ENCODE measurements around the gene TNNI3K.

Gene TNNI3K

DNA sequence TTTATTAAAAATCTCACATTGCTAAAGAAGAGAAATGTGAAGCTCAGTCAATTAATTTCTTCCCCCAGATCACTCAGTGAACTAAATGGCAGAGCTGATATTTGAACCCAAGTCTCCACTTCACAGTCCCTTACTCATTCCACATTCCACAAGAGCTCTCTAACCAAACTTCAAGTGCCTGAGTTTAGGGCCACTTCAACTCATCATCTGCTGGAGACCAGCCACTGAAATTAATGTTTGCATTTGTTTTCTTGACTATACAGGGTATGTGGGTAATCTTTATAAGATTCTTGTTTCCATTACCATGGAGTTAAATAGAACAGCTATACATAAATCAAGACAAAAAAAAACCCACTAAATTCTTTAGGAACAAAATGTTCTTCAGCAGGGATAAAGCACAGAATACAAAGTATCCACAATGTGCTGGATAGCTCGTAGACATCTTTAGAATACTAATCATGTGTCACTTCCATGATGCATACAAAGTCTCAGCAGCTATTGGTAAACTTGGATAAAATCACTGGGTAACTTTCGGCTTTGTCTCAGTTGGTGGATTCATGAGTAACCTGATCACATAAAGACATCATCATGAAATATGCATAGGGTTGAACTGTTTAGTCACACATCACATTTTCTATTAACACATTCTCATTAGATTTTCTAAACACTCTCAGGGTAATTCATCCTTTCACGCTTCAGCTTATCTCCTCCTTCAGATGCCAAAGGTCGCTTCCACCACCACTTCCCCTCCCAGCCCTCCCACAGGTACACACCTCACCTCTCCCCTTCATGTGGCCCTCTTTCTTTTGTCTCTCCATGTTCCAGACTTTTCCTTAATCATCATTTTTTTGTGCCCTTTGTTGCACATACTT lies 187.5 kb downstream of the TNNI3K start:
- no peak overlapping the region for H3K27ac ChIP-seq
- H3K27me3 ChIP-seq (replicated peaks), result no peaks in the 10 kb centered on the region
- TF ChIP-seq, protein P1, sequence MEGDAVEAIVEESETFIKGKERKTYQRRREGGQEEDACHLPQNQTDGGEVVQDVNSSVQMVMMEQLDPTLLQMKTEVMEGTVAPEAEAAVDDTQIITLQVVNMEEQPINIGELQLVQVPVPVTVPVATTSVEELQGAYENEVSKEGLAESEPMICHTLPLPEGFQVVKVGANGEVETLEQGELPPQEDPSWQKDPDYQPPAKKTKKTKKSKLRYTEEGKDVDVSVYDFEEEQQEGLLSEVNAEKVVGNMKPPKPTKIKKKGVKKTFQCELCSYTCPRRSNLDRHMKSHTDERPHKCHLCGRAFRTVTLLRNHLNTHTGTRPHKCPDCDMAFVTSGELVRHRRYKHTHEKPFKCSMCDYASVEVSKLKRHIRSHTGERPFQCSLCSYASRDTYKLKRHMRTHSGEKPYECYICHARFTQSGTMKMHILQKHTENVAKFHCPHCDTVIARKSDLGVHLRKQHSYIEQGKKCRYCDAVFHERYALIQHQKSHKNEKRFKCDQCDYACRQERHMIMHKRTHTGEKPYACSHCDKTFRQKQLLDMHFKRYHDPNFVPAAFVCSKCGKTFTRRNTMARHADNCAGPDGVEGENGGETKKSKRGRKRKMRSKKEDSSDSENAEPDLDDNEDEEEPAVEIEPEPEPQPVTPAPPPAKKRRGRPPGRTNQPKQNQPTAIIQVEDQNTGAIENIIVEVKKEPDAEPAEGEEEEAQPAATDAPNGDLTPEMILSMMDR (IDR thresholded peaks at IDR 0.05; ENCODE audit: low read depth, low read length, missing control alignments), result no peak
- no peak overlapping the region for H3K4me3 ChIP-seq (ENCODE audit: low read depth, low read length)
- in situ Hi-C loops (cut with HindIII; ENCODE audit: low pct_ligation_motif_present, low sequenced_read_pairs), result no loop called here
- DNase-seq, result no peak
- H3K36me3 ChIP-seq (replicated peaks), result no peaks in the 10 kb centered on the region

DNA sequence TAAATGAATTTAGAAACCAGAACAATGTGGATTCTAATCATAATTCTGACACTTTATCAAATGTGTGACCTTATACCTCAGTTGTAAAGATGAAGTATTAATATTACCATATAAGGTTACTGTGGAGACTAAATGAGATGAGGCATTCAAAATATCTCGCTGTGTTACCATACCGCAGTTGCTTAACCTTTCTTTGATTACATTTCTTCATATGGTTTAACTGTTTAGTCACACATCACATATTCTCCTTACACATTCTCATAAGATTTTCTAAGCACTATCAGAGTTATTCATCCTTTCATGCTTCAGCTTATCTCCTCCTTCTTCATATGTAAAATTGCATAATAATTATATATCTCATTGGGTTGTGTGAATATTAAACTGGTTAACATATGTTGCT lies 188.3 kb downstream of the TNNI3K start:
- Histone ChIP-seq H3K36me3 (replicated peaks) (no peaks in the 10 kb centered on the region), H3K27ac (no peak overlapping the region), H3K27me3 (replicated peaks) (no peaks in the 10 kb centered on the region), H3K4me3 (ENCODE audit: low read depth, low read length) (no peak overlapping the region)
- DNase-seq, result no peak
- TF ChIP-seq, protein P1 (IDR thresholded peaks at IDR 0.05; ENCODE audit: low read depth, low read length, missing control alignments), result no peak
- in situ Hi-C loops (cut with HindIII; ENCODE audit: low pct_ligation_motif_present, low sequenced_read_pairs), result no loop called here

- TF ChIP-seq, protein P1 (IDR thresholded peaks at IDR 0.05; ENCODE audit: low read depth, low read length, missing control alignments), result no peak
- in situ Hi-C loops (cut with HindIII; ENCODE audit: low pct_ligation_motif_present, low sequenced_read_pairs), result no loop called here
- H3K4me3 ChIP-seq (ENCODE audit: low read depth, low read length), result no peak overlapping the region
- peak; percentile 13 for DNase-seq
- H3K27me3 ChIP-seq (replicated peaks), result no peaks in the 10 kb centered on the region
- no peak overlapping the region for H3K27ac ChIP-seq
- H3K36me3 ChIP-seq (replicated peaks), result no peaks in the 10 kb centered on the region
Measured at GRCh38 chr1:74425676-74426075, 190.5 kb downstream of the TNNI3K start.

GRCh38 chr1:74426208-74426937 lies 191.2 kb downstream of the TNNI3K start:
- TF ChIP-seq, protein P1 (IDR thresholded peaks at IDR 0.05; ENCODE audit: low read depth, low read length, missing control alignments), result no peak
- Histone ChIP-seq H3K27ac (no peak overlapping the region), H3K27me3 (replicated peaks) (no peaks in the 10 kb centered on the region), H3K36me3 (replicated peaks) (no peaks in the 10 kb centered on the region), H3K4me3 (ENCODE audit: low read depth, low read length) (no peak overlapping the region)
- no peak for DNase-seq
- in situ Hi-C loops (cut with HindIII; ENCODE audit: low pct_ligation_motif_present, low sequenced_read_pairs), result no loop called here

DNA sequence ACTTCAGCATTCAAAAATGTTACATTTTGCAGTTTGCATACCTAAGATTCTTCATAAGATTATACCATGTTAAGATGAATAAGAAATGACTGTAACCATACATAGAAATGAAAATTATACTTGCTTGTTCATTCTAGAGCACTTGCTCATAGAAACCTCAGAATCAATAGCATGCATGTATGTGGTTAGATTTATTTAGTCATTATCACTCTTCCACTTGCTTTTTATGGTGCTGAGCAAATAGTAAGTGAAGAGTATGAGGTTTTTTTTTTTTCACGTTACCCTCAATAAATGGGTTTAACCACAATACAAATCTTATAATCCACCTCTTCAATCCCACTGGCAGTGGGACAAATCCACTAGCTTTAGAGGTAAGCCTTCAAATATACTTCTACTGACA lies 192.5 kb downstream of the TNNI3K start:
- DNase-seq, result no peak
- H3K36me3 ChIP-seq (replicated peaks), result no peaks in the 10 kb centered on the region
- H3K27ac ChIP-seq, result no peak overlapping the region
- no peaks in the 10 kb centered on the region for H3K27me3 ChIP-seq (replicated peaks)
- TF ChIP-seq, protein P1 (IDR thresholded peaks at IDR 0.05; ENCODE audit: low read depth, low read length, missing control alignments), result no peak
- in situ Hi-C loops (cut with HindIII; ENCODE audit: low pct_ligation_motif_present, low sequenced_read_pairs), result no loop called here
- no peak overlapping the region for H3K4me3 ChIP-seq (ENCODE audit: low read depth, low read length)

Data from brain microvascular endothelial cell (primary cell).